Activated naive CD8-positive, alpha-beta T cell treated with anti-CD3 and anti-CD28 coated beads, Interleukin-2, amount 50 U/mL, for 16 hours (primary cell): Measurements from ENCODE around the gene CNFN.

Source experiments
- DNase-seq: peaks from one replicate; pipeline ENCODE4 v3.0.0-alpha.2; 2020; ENCODE audit warnings: low read depth, low spot score

Gene CNFN

DNA sequence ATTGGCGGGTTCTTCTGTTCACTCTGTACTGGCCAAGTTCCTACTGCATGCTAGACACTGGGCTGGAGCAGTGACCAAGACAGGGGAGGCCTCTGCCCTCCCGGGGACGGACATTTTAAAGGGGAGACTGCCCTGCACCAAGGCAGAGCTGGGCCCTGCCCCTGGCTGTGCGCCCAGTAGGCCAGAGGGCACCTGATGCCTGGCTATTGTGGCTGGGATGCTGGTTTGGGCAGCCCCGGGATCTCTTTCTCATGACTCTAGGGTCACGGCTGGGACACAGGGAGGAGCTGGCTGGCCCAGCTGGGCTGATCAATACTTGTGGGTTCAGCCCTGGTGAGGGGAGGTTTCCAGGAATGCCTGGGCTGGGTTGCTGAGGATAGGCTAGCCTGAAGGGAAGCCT lies 19.4 kb upstream of the CNFN start:
- DNase-seq: no peak

DNA sequence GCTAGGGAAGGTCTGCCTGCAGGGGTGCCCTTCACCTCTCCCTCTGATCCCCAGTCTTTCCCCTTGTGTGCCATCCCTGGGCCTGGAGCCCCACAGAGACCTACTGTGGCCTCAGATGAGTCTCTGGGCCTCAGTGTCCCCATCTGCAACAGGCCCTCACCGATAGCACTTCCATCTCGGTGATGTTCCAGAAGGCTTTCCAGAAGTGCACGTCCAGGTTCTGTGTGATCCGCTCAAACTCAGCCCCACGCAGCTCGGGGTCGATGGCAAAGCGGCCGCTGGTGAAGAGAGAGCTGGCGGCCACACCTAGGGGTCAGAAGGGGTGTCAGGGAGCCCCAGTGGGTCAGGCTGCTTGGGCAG lies 17.7 kb upstream of the CNFN start:
- DNase-seq: no peak

DNA sequence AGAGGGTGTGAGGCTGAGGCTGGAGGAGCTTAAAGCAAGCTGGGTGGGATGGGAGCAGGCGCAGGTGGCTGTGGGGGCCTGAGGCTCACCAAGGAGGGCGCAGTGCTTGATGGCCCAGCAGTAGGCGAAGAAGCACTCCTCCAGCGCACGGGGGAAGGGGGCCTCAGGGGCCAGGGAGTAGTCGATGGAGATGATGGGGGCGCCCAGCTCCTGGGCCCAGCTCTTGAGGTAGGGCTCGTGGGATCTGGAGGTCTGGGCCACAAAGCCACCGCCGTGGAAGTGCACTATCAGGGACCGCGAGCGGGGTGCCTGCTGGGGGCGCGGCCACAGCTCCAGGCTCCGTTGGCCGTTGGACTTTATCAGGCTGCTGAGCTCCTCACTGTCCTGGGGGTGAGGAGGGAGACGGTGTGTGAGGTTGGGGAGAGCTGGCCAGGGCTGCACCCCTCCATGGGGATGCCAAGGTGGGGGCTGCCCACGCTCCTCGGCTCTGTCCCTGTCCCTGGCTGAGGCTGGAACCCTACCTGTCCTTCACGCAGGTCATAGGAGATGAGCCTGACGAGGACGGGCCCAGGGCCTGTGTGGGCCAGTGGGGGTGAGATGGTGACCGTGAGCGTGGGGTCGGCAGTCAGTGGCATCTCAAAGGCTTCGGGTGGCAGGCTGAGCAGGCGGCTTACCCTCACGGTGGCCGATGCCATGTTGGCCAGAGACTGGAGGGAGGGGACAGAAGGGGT lies 17.2 kb upstream of the CNFN start:
- no peak for DNase-seq

DNA sequence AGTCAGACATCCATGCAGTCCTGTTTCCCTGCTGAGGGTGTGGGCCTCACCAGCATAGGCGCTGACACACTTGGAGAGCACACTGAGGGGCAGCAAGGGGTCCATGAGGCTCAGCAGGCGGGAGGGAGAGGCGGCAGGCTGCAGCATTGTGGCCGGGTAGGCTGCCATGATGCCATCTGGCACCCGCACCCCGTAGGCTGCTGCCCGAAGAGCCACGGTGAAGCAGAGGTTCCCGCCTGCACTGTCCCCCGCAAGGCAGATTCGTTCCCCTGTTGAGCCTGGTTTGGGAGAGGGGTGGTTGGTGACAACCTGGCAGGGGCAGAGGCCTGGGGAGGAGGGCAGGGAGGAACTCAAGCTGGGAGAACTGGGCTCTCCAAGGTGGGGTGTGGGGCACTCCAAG lies 16.0 kb upstream of the CNFN start:
- DNase-seq: no peak

DNA sequence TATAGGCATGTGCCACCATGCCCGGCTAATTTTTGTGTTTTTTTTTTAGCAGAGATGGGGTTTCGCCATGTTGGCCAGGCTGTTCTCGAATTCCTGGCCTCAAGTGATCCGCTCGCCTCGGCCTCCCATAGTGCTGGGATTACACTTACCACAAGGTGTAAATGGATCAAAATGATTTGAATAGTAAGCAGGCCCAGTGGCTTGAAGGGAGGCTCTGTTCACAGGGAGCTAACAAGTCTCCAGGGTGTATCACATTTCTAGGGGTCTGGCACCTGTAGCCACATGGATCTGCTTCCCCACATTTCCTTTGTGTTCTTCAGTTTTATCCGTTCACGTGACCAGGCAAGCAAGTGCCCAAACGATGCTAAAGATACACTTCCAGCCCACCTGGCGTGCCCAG lies 13.5 kb upstream of the CNFN start:
- DNase-seq: no peak

DNA sequence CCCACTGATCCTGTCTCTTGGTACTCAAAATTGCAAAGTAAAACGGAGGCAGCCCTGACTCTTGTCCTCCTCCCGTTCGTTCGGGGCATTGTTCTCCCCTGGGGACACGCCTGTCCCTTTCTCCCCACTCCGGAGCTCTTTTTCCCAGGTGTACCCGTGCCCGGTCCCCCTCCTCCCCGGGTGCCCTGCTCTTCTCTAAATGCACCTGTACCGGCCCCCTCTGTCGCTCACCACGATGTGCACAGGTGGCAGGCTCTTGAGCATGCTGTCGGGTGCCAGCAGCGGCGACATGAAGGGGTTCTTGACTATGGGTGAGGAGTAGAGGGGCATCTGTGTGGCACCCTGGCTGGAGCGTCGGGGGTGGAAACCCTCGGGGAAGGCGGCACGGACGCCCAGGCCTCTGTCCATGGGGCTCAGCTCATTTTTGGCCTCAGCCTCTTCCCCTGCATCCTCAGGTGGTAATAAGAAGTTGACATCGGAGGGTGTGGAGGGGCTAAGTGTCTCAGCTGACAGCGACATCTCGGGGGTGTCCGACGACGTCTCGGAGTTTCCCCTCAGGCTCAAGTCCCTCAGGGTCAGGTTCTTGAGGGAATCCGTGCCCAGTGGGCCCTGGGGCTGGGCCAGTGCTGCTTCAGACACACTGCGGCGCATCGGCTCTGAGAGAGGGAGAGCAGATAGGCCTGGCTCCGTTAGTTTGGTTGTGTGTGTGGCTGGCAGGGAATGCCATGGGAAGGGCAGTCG lies 12.4 kb upstream of the CNFN start:
- no peak for DNase-seq

DNA sequence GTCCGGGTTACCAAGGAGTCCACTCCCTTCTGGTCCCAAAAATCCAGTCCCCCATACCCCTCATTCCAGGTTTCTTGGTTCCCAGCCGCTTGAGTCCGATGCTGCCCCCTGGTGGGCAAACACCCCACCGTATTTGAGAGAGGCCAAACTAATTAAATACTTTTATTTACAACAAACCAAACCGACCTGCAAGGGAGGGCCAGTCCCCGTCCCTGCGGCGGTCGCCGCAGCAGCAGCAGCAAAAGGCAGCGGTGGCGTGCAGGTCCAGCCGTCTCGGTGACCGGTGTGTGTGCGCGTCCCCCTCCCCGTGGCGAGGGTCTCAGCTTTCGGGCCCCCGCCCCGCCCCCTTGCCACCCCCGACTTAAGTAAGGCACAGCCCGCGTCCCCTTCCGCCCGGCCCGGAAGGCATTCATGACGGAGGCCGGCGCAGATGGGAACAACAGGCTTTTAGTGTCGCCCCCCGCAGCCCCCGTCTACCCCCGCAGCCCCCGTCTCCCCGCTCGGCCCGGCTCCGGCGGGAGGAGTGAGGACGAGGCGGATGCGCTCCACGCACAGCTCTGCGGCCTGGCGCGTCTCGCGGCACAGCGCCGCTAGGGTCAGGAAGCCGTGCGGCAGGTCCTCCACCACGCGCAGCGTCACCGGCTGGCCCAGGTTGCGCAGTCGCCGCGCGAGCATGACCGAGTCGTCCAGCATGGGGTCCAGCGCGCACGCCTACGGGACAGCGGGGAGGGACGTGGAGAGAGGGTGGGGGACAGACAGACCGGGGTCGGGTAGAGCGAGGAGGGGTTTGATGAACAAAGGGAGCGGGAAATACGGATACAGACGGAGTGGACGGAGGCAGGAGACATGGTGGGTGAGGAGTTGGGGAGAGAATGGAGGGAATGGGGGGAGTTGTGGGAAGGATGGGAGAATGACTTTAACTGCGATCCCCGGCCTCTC lies 11.5 kb upstream of the CNFN start:
- DNase-seq: peak; percentile 57

DNA sequence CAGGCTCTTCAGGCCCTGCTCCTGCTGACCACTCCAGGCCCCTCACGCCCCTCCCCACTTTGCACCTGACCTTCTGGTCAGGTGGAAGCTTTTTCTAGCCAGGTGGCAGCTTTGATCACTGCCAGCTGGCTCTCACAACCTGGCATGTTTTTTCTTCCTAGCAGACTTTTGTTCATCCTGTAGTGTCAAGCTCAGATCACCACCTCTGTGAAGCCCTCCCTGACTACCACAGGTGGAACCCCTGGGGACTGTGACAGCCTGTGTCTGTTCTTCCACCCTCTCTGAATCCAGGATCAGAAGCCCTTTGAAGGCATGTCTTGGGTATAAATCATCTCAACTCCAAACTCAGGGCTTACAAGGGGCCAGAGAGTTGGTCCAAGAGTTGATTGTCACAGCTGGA lies 10.3 kb upstream of the CNFN start:
- DNase-seq: no peak

DNA sequence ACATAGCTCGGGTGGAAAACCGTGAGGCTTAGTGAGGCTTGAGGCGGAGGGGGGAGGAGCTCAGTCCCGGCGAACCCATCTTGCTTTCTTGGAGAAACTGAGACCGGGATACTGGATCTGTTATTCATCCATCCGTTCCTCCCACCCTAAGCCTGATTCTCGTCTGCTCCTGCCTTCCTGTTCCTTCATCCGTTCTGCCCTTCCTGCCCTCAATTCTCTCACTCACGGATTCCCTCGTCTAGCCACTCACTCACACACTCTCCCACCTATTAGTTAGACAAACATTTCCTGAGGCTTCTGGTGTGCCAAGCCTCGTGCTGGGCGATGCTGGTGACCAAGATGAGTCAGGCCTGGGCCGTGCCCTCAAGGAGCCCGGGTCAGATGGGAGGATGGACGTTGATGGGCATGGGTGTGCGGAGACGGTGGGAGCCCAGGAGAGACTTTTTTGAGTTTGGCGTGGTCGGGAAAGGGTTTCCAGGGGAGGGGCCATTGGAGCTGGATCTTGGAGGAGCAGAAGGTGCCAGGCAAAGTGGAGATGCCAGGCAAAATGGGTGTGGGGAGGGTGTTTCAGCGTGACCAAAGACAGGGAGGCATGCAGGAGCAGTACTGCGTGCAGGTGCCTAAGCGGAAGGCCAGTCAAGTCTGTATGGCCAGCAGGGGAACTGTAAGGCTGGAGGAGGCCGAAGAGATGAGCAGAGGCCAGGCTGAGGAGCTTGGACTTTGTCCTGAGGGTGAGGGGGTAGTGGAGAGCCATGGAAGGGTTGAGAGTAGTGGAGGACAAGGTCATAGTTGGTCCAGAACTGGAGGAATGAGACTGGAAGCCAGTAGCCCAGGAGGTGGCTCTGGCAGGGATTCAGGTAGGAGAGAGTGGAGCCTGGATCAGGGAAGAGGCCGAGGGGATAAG lies 7.4 kb upstream of the CNFN start:
- no peak for DNase-seq

DNA sequence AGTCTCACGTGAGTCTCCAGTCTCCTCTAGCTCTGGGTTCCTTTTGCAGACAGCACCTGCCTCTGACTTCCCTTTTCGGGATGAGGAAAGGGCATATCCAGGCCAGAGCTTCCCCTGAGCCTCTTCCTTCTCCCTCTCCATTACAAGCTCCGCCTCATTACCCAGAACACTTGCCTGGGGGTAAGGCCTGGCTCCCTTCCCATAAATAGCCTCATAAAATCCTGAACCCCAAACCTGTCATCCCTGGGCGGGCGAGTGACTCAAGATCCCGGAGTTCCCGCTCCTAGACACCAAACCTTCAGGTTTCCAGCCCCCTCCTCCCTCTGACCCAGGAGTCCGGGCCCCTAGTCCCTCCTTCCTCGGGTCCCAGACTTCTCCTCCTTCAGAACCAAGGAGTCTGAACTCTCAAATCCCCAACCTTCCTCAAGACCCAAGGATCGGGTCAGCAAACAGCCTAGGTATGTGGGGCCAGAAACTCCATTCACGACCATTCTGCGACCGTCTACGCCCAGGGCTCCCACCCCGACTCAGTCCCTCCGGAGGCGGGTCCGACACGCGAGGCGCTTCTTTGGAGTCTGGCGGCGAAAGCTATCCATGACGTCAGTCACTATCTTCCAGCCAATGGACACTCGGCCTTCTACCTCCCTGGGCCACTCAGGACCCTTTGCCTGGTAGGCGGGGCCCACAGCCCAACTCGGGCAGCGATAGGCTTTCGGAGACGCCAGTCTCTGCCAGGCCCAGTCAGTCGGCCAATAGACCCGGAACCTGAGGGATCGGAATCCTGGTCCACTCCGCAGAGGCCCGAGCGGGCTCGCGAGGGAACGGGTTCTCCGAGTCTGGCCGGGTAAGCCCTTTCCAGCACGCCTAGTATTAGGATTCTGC lies 6.5 kb upstream of the CNFN start:
- peak; percentile 86 for DNase-seq

DNA sequence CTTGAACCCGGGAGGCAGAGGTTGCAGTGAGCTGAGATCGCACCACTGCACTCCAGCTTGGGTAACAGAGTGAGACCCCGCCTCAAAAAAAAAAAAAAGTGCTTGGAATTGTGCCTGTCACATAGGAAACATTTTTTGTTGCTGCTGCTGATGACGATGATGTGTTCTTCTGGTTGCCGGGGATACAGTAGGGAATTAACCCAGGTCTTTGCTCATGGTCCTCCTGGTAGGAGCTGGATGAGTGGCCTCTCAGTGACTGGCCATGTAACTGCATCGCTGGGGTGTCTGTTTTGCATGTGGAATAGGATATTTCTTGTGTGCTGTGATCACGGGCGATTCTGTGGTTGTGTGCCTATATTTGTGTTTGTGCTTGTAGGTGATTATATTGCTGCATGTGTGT lies 4.7 kb upstream of the CNFN start:
- no peak for DNase-seq

DNA sequence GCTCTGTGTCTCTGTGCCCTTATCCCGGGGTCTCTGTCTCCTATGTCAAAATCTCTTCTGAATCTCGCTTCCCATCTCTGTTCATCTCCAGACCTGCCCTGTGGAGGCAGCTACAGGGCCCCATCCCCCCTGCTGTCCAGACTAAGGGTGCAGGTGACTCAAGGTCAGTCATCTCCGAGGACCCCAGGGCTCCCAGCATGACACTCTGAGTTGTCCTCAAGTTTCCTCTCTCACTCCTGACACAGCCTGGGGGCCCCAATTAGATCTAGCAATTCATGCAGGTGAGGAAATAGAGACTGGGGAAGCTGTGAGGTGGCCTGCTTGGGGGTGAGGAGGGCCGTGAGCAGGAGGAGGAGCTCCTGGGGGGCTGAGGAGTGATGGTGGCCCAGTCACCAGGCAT lies 2.1 kb upstream of the CNFN start:
- no peak for DNase-seq

DNA sequence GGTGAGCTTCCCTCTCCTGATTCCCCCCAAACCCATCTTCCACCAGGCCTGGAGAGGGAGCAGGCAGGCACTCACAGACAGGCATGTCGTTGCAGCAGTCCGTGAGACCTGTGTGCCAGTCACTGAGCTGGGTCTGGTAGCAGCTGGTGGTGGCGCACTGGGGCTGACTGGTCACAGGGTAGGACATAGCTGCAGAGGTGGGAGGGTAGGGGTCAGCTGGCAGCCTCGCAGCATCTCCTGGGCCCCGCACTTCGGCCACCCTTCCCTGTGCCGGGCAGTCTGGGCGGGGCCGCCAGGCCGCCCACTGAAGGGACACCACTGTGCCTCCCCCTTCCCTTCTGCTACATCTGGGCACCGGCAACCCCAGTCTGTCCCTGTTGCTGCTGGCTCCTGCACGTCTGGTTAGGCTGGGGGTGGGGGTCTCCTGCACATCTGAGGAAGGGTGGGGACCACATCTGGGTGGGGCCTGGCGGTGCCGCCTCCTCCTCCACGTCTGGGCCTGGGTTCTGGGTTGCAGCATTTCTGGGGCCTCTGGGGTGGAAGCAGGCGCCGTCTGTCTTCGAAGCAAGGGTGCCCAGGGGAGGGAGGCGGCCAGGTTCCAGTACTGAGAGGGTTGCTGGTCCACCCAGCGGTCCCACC lies 1.1 kb downstream of the CNFN start:
- DNase-seq: no peak

DNA sequence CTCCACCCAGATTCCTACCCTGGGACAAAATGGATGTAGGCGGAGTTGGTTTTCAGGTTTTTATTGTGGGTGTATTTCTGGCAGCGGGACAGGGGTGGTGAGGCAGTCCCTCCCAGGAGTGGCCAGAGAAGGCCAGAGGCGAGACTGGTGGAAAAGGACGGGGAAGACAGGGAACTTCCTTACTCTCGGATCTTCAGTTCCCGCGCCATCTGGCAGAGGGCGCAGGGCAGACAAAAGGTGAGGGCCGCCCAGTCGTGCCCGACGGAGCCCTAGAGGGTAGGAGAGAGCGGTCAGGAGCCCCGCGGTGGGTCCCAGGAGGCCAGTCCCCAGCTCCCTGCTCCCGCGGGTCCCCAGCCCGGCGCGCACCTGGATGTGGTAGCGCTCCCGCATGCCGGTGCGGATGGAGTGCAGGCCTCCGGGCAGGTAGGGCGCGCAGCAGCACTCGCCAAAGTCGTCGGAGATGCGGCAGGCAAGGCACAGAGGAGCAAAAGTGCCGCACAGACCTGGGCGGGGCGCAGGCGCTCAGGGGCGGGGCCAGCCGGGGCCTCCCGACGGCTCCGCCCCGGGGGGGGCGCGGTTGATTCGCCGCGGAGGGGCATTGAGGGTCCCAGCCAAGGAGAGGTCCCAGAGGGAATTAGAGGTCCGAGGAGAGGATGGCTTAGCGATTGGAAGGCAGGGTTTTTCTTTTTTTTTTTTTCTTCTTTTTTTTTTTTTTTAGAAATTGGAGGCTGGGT lies 3.0 kb downstream of the CNFN start:
- DNase-seq: peak; percentile 28

DNA sequence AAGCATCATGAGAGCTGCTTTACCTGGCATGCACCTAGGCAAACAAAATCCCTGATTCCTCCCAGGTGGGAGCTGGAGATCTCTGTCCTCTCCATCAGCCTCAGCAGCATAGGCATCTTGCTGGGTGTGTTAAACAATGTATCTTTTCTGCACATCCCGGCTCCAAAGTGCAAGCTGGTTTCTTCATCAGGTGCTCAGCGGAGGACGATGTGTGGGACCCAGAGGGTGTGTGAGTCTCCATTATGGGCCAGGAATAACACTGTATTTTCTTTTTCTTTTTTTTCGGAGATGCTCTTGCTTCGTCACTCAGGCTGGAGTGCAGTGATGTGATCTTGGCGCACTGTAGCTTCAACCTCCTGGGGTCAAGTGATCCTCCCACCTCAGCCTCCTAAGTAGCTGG lies 9.9 kb downstream of the CNFN start:
- no peak for DNase-seq

DNA sequence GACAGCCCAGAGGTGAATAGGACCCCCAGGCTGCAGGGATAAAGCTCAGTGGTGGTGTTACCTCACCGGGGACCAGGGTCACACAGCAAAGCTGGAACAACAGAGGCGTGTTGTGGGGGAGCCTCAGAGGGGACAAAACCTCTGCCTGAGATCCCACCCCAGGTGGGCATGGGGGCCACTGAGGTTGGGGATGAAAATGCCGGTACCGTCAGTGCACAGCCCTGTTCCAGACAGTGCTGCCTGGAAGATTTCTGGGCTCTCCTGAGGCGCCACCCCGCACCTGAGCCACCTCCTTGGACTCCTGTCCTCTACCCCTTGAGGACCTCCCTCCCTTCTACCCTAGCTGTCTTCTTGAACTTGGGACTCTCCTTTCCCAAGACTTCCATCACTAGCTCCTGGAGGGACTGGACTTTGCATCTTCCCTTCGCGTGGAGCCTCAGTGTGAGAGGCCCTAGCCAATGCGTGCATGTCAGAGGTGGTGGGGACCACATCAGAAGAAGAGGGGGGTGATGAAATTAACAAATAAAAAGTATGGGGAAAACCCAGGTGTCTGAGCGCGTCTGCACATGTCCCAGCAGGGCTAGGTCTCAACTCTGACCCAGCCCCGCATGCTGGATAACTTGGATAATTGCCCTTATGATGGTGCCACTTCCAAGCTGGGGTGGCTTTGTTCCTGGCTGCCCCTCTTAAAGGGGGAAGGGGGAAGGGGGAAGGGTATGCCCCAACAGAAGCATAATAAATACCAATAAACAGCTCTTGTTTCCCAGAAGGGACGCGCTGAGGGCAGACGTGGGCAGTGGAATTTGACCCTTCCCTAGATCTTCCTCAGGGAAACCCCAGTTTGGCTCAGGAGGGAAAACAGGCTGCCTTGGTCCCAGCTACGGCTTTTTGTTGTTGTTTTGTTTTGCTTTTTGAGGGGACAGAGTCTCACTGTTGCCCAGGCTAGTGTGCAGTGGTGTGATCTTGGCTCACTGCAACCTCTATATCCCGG lies 11.6 kb downstream of the CNFN start:
- no peak for DNase-seq

DNA sequence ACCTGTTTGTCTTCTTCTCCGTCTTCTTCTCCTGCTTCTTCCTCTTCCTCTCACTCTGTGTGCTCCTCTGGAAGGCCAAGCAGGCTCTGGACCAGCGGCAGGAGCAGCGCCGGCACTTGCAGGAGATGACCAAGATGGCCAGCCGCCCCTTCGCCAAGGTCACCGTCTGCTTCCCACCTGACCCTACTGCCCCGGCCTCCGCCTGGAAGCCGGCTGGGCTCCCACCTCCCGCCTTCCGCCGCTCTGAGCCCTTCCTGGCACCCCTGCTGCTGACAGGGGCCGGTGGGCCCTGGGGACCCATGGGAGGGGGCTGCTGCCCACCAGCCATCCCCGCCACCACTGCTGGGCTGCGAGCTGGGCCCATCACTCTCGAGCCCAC lies 13.9 kb downstream of the CNFN start:
- no peak for DNase-seq
